H54 (cell line): Measurements from ENCODE around the gene TMEM161B.
"Not testable (repeated sequence)": the region's sequence is repeated elsewhere in the genome, so short reads cannot be mapped to it uniquely, and the experiment has no call there.

ENCODE experiments used
- DNase-seq: peaks from one replicate; pipeline ENCODE4 v3.0.0; 2011; ENCODE audit warnings: low spot score, mixed read lengths; ENCODE audit not compliant: insufficient read length
- FAIRE-seq: peaks from 3 replicates; lab custom pipeline; 2011; peaks lifted over from hg19 to GRCh38; lab: Jason Lieb, UNC
- POLR2A ChIP-seq: IDR thresholded peaks from 2 replicates; pipeline ENCODE4 v1.6.1; 2011; ENCODE audit warnings: low read depth, mild to moderate bottlenecking, low read length

Gene TMEM161B

GRCh38 chr5:88263349-88263748 is 5.3 kb downstream of the TMEM161B start:
- FAIRE-seq (no peak), DNase-seq (no peak)
- no peak for TF ChIP-seq POLR2A

GRCh38 chr5:88262116-88262515 is 6.5 kb downstream of the TMEM161B start:
- FAIRE-seq, result no peak
- no peak for DNase-seq
- TF ChIP-seq POLR2A, result no peak

GRCh38 chr5:88258636-88259035 is 10.0 kb downstream of the TMEM161B start:
- DNase-seq (no peak), FAIRE-seq (no peak)
- TF ChIP-seq POLR2A, result no peak

- DNase-seq (no peak), FAIRE-seq (no peak)
- TF ChIP-seq POLR2A, result no peak
Measured at GRCh38 chr5:88256872-88257271, 11.8 kb downstream of the TMEM161B start.

- DNase-seq, result no peak
- FAIRE-seq, result no peak
- TF ChIP-seq POLR2A, result no peak
Measured at GRCh38 chr5:88256037-88256436, 12.6 kb downstream of the TMEM161B start.

- TF ChIP-seq POLR2A, result no peak
- DNase-seq, result no peak
- no peak for FAIRE-seq
Measured at GRCh38 chr5:88254320-88254719, 14.3 kb downstream of the TMEM161B start.

GRCh38 chr5:88251048-88251711 is 17.5 kb downstream of the TMEM161B start:
- peak; percentile 70 for FAIRE-seq
- no peak for TF ChIP-seq POLR2A
- no peak for DNase-seq

- FAIRE-seq (no peak), DNase-seq (no peak)
- TF ChIP-seq POLR2A, result no peak
Measured at GRCh38 chr5:88250010-88250409, 18.6 kb downstream of the TMEM161B start.

GRCh38 chr5:88248743-88249540 is 19.7 kb downstream of the TMEM161B start:
- DNase-seq (no peak), FAIRE-seq (peak; percentile 11)
- TF ChIP-seq POLR2A, result no peak

- no peak for TF ChIP-seq POLR2A
- DNase-seq (no peak), FAIRE-seq (no peak)
Measured at GRCh38 chr5:88248094-88248493, 20.6 kb downstream of the TMEM161B start.

GRCh38 chr5:88245893-88246244 is 22.8 kb downstream of the TMEM161B start:
- TF ChIP-seq POLR2A, result no peak
- DNase-seq (no peak), FAIRE-seq (no peak)

- no peak for FAIRE-seq
- no peak for TF ChIP-seq POLR2A
- DNase-seq, result no peak
Measured at GRCh38 chr5:88245241-88245892, 23.3 kb downstream of the TMEM161B start.

- TF ChIP-seq POLR2A, result no peak
- no peak for FAIRE-seq
- no peak for DNase-seq
Measured at GRCh38 chr5:88244686-88245085, 24.0 kb downstream of the TMEM161B start.

- not testable (repeated sequence) for FAIRE-seq, DNase-seq
Measured at GRCh38 chr5:88243493-88243892, 25.2 kb downstream of the TMEM161B start.
